Osteocyte (in vitro differentiated cells): ENCODE data around the gene KRT12. TPM values are rescaled to one million over a fixed set of nuclear protein-coding genes. Genes with fewer than 3 reads are reported as not detected.
A peak's percentile ranks its signal among the peaks of the same experiment; 100 is the strongest.

Experiments used
- DNase-seq: peaks from one replicate; pipeline ENCODE4 v3.0.0; 2021; ENCODE audit warnings: mixed read lengths; ENCODE audit not compliant: unreplicated experiment; ENCODE audit errors: extremely low spot score
- H3K27ac Mint-ChIP-seq: one replicate; pipeline ENCODE4 v1.8.0; 2021; ENCODE audit warnings: mild to moderate bottlenecking, mixed read lengths; ENCODE audit not compliant: unreplicated experiment
- H3K27me3 Mint-ChIP-seq: one replicate; pipeline ENCODE4 v1.8.0; 2021; ENCODE audit warnings: mixed read lengths; ENCODE audit not compliant: unreplicated experiment
- H3K36me3 Mint-ChIP-seq: one replicate; pipeline ENCODE4 v1.8.0; 2021; ENCODE audit warnings: mixed read lengths; ENCODE audit not compliant: unreplicated experiment
- H3K4me1 Mint-ChIP-seq: one replicate; pipeline ENCODE4 v1.8.0; 2021; ENCODE audit warnings: mixed read lengths; ENCODE audit not compliant: unreplicated experiment
- H3K4me3 Mint-ChIP-seq: one replicate; pipeline ENCODE4 v1.8.0; 2021; ENCODE audit warnings: mild to moderate bottlenecking, moderate library complexity, mixed read lengths; ENCODE audit not compliant: unreplicated experiment
- H3K9me3 Mint-ChIP-seq: one replicate; pipeline ENCODE4 v1.8.0; 2021; ENCODE audit warnings: mixed read lengths; ENCODE audit not compliant: unreplicated experiment
- CTCF ChIP-seq: fragments of 200-600 bp; sonication (generic); IDR thresholded peaks from 2 replicates; pipeline ENCODE4 v1.5.0; 2021; ENCODE audit warnings: antibody characterized with exemption, mild to moderate bottlenecking, moderate library complexity
- total RNA-seq: library from RNA; stranded (reverse); gene quantifications from 2 replicates; pipeline ENCODE4 v1.2.1, GENCODE V29; 2021

The KRT12 gene
- total RNA-seq, 1 donor from 2014 or later: not detected

- no peak overlapping the region for H3K27ac Mint-ChIP-seq
- DNase-seq: no peak
- H3K4me1 Mint-ChIP-seq: peaks cover 34% of the 10 kb centered on the region
- no peak for TF ChIP-seq CTCF
- H3K9me3 Mint-ChIP-seq: no peaks in the 10 kb centered on the region
- H3K36me3 Mint-ChIP-seq: no peaks in the 10 kb centered on the region
- no peaks in the 10 kb centered on the region for H3K27me3 Mint-ChIP-seq
- H3K4me3 Mint-ChIP-seq: no peak overlapping the region
Measured at GRCh38 chr17:40914075-40914855, 47.2 kb upstream of the KRT12 start.

- DNase-seq: no peak
- no peaks in the 10 kb centered on the region for H3K36me3 Mint-ChIP-seq
- H3K27me3 Mint-ChIP-seq: no peaks in the 10 kb centered on the region
- H3K4me1 Mint-ChIP-seq: peaks cover 38% of the 10 kb centered on the region
- H3K9me3 Mint-ChIP-seq: no peaks in the 10 kb centered on the region
- no peak overlapping the region for H3K4me3 Mint-ChIP-seq
- H3K27ac Mint-ChIP-seq: no peak overlapping the region
- TF ChIP-seq CTCF: no peak
Measured at GRCh38 chr17:40912486-40913210, 45.6 kb upstream of the KRT12 start.

- H3K27ac Mint-ChIP-seq: peak overlapping the region; percentile 89
- DNase-seq: no peak
Measured at GRCh38 chr17:40910441-40910841, 43.4 kb upstream of the KRT12 start.

GRCh38 chr17:40909755-40910154, 42.7 kb upstream of the KRT12 start:
- DNase-seq: no peak
- no peak for TF ChIP-seq CTCF
- H3K9me3 Mint-ChIP-seq: no peaks in the 10 kb centered on the region
- peak overlapping the region; percentile 89 for H3K27ac Mint-ChIP-seq
- H3K4me3 Mint-ChIP-seq: no peak overlapping the region
- peaks cover 28% of the 10 kb centered on the region for H3K4me1 Mint-ChIP-seq
- no peaks in the 10 kb centered on the region for H3K36me3 Mint-ChIP-seq
- no peaks in the 10 kb centered on the region for H3K27me3 Mint-ChIP-seq

More at GRCh38 chr17:40910441-40910841, 43.4 kb upstream of the KRT12 start:
- H3K27me3 Mint-ChIP-seq: no peaks in the 10 kb centered on the region
- no peaks in the 10 kb centered on the region for H3K36me3 Mint-ChIP-seq
- H3K4me1 Mint-ChIP-seq: peaks cover 32% of the 10 kb centered on the region
- no peak overlapping the region for H3K4me3 Mint-ChIP-seq
- TF ChIP-seq CTCF: no peak
- no peaks in the 10 kb centered on the region for H3K9me3 Mint-ChIP-seq

- TF ChIP-seq CTCF: peak; percentile 86
- no peak overlapping the region for H3K4me3 Mint-ChIP-seq
- H3K36me3 Mint-ChIP-seq: no peaks in the 10 kb centered on the region
- DNase-seq: peak; percentile 94
- no peaks in the 10 kb centered on the region for H3K27me3 Mint-ChIP-seq
- H3K27ac Mint-ChIP-seq: peak overlapping the region; percentile 89
- peaks cover 28% of the 10 kb centered on the region for H3K4me1 Mint-ChIP-seq
- no peaks in the 10 kb centered on the region for H3K9me3 Mint-ChIP-seq
Measured at GRCh38 chr17:40909351-40909750, 42.3 kb upstream of the KRT12 start.
